ENCODE data around the gene SLC16A8. TPM values are rescaled to one million over a fixed set of nuclear protein-coding genes. Genes with fewer than 3 reads are reported as not detected.
A peak's percentile ranks its signal among the peaks of the same experiment; 100 is the strongest.
"Not testable (repeated sequence)": the region's sequence is repeated elsewhere in the genome, so short reads cannot be mapped to it uniquely, and the experiment has no call there.

SLC16A8 gene
- total RNA-seq, 1 experiment from 2014 or later = 1.1 TPM

DNA sequence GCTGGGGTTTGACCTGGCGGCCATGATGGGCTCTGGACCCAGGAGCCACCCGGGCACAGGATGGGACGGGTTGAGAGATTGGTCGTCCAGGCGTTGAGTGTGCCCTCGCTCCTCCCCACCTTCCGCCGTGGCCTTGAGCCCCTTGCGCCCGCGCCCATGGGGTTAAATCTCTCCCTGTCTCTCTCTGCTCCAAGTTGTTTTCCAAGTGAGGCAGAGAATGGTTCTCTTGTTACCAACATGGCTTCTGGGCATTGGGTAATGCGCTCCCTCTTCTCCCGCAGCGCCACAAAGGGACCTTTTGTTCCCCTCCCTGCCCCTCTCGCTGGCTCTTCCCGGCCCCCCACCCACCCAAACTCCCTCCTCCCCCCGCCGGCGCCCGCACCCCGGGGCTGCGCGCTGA lies 45.6 kb downstream of the SLC16A8 start:
- H2BK5ac ChIP-seq (ENCODE audit: insufficient read length, low read length) = no peak overlapping the region
- no peak overlapping the region for H4K91ac ChIP-seq (ENCODE audit: insufficient read length, low read depth, low read length)
- no peak overlapping the region for H2BK120ac ChIP-seq (ENCODE audit: low read depth, low read length, poor library complexity, severe bottlenecking)
- H2BK12ac ChIP-seq (ENCODE audit: insufficient read length, low read depth, low read length) = no peak overlapping the region
- H3K18ac ChIP-seq (ENCODE audit: insufficient read length, low read depth, low read length) = no peak overlapping the region
- no peak overlapping the region for H2BK15ac ChIP-seq (ENCODE audit: low read depth, low read length)
- H3K4ac ChIP-seq (ENCODE audit: low read depth, low read length) = no peak overlapping the region
- Mint-ChIP-seq H3K4me3 (no peak overlapping the region), H3K9me3 (no peaks in the 10 kb centered on the region), H3K27me3 (ENCODE audit: low read depth) (peaks cover 12% of the 10 kb centered on the region), H3K36me3 (ENCODE audit: insufficient read depth in 1 of 3, low read depth in 3 of 3) (no peaks in the 10 kb centered on the region), H3K27ac (no peak overlapping the region), H3K4me1 (peaks cover 13 to 35% of the 10 kb centered on the region in 2 experiments)
- H3T11ph ChIP-seq (ENCODE audit: low read length) = no peak overlapping the region
- H3K27ac ChIP-seq (ENCODE audit: insufficient read length, low read depth, low read length) = no peak overlapping the region
- TF ChIP-seq, protein P1, sequence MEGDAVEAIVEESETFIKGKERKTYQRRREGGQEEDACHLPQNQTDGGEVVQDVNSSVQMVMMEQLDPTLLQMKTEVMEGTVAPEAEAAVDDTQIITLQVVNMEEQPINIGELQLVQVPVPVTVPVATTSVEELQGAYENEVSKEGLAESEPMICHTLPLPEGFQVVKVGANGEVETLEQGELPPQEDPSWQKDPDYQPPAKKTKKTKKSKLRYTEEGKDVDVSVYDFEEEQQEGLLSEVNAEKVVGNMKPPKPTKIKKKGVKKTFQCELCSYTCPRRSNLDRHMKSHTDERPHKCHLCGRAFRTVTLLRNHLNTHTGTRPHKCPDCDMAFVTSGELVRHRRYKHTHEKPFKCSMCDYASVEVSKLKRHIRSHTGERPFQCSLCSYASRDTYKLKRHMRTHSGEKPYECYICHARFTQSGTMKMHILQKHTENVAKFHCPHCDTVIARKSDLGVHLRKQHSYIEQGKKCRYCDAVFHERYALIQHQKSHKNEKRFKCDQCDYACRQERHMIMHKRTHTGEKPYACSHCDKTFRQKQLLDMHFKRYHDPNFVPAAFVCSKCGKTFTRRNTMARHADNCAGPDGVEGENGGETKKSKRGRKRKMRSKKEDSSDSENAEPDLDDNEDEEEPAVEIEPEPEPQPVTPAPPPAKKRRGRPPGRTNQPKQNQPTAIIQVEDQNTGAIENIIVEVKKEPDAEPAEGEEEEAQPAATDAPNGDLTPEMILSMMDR (conservative IDR thresholded peaks at IDR 0.05) = no peak
- no peak overlapping the region for H4K8ac ChIP-seq (replicated peaks; ENCODE audit: insufficient read length, low read depth, low read length)
- DNase-seq = no peak
- WGBS (ENCODE audit: extremely low coverage, insufficient read length, low lambda C conversion rate) = no CpG with 5 or more reads among the region's 23 CpGs
- no peak overlapping the region for H3K9ac ChIP-seq (ENCODE audit: extremely low read depth, insufficient read length, low read length)
- peaks cover 4% of the 10 kb centered on the region; the same call in 1 of the 2 replicates for H3K4me1 ChIP-seq (ENCODE audit: insufficient read depth, low read length)
- H4K20me1 ChIP-seq (ENCODE audit: control insufficient read depth, insufficient read depth, insufficient read length) = no peaks in the 10 kb centered on the region
- H2AFZ ChIP-seq (ENCODE audit: low read length) = no peak overlapping the region
- H3K27me3 ChIP-seq (ENCODE audit: insufficient read depth, low read length) = no peaks in the 10 kb centered on the region
- H2BK20ac ChIP-seq (ENCODE audit: low read depth, low read length, poor library complexity, severe bottlenecking) = no peak overlapping the region
- no peak overlapping the region for H3K23ac ChIP-seq (ENCODE audit: insufficient read length, low read depth, low read length)
- H3K9me3 ChIP-seq (ENCODE audit: control insufficient read depth, low read depth, low read length) = no peaks in the 10 kb centered on the region
- no peak overlapping the region for H3K4me2 ChIP-seq (ENCODE audit: insufficient read depth, insufficient read length, low read length)
- no peak overlapping the region for H3K56ac ChIP-seq (ENCODE audit: insufficient read length, low read depth, low read length)
- H3K79me1 ChIP-seq (ENCODE audit: insufficient read depth, low read depth, low read length, poor library complexity, severe bottlenecking) = no peaks in the 10 kb centered on the region
- no peak overlapping the region for H3K14ac ChIP-seq (ENCODE audit: insufficient read depth, low read length)
- H3K23me2 ChIP-seq (ENCODE audit: insufficient read length, low read depth, low read length, poor library complexity, severe bottlenecking) = no peaks in the 10 kb centered on the region
- no peak overlapping the region for H2AK5ac ChIP-seq (ENCODE audit: insufficient read length, low read length)
- H4K5ac ChIP-seq (ENCODE audit: insufficient read length, low read depth, low read length) = no peak overlapping the region
- no peaks in the 10 kb centered on the region for H3K79me2 ChIP-seq (ENCODE audit: insufficient read depth, low read length)

DNA sequence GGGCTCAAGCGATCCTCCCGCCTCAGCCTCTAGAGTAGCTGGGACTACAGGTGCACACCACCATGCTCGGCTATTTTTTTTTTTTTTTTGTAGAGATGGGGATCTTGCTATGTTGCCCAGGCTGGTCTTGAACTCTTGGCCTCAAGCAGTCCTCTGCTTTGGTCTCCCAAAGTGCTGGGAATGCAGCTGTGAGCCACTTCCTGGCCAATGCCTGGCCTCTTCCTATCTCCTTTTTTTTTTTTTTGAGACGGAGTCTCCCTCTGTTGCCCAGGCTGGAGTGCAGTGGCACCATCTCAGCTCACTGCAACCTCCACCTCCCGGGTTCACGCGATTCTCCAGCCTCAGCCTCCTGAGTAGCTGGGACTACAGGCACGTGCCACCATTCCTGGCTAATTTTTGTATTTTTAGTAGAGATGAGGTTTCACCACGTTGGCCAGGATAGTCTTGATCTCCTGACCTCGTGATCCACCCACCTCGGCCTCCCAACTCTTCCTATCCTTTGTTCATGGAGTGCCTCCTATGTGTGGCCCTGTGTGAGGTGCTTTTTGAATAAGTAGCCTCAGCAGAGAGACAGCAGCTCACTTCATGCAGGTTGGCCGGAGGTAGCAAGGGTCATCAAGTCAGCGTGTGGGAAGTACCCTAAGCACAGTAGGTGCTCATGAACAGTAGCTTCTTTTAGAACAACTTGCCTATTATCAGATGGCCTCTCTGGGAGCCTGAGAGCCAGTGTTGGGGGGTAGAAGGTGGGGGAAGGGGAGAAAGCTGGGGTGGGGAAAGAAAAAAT lies 46.4 kb downstream of the SLC16A8 start:
- not testable (repeated sequence) for H3K9ac ChIP-seq (ENCODE audit: extremely low read depth, insufficient read length, low read length); H2AFZ ChIP-seq (ENCODE audit: low read length); H3K36me3 Mint-ChIP-seq (ENCODE audit: insufficient read depth in 1 of 3, low read depth in 3 of 3); H4K8ac ChIP-seq (replicated peaks; ENCODE audit: insufficient read length, low read depth, low read length); DNase-seq; H3K18ac ChIP-seq (ENCODE audit: insufficient read length, low read depth, low read length); H2AK5ac ChIP-seq (ENCODE audit: insufficient read length, low read length); H3K23me2 ChIP-seq (ENCODE audit: insufficient read length, low read depth, low read length, poor library complexity, severe bottlenecking); H3K23ac ChIP-seq (ENCODE audit: insufficient read length, low read depth, low read length); H3K14ac ChIP-seq (ENCODE audit: insufficient read depth, low read length); H3K4ac ChIP-seq (ENCODE audit: low read depth, low read length); H3K4me2 ChIP-seq (ENCODE audit: insufficient read depth, insufficient read length, low read length); H3K56ac ChIP-seq (ENCODE audit: insufficient read length, low read depth, low read length); H4K5ac ChIP-seq (ENCODE audit: insufficient read length, low read depth, low read length); H2BK12ac ChIP-seq (ENCODE audit: insufficient read length, low read depth, low read length); H3K4me3 Mint-ChIP-seq; H2BK5ac ChIP-seq (ENCODE audit: insufficient read length, low read length); H3K27ac ChIP-seq (ENCODE audit: insufficient read length, low read depth, low read length); H3T11ph ChIP-seq (ENCODE audit: low read length); H3K27me3 ChIP-seq (ENCODE audit: insufficient read depth, low read length); H4K91ac ChIP-seq (ENCODE audit: insufficient read length, low read depth, low read length); H4K20me1 ChIP-seq (ENCODE audit: control insufficient read depth, insufficient read depth, insufficient read length); H2BK120ac ChIP-seq (ENCODE audit: low read depth, low read length, poor library complexity, severe bottlenecking); H3K79me1 ChIP-seq (ENCODE audit: insufficient read depth, low read depth, low read length, poor library complexity, severe bottlenecking); H3K9me3 ChIP-seq (ENCODE audit: control insufficient read depth, low read depth, low read length); H2BK15ac ChIP-seq (ENCODE audit: low read depth, low read length); H2BK20ac ChIP-seq (ENCODE audit: low read depth, low read length, poor library complexity, severe bottlenecking); H3K4me1 ChIP-seq (ENCODE audit: insufficient read depth, low read length); H3K79me2 ChIP-seq (ENCODE audit: insufficient read depth, low read length); H3K9me3 Mint-ChIP-seq
- WGBS (ENCODE audit: extremely low coverage, insufficient read length, low lambda C conversion rate) = no CpG with 5 or more reads among the region's 13 CpGs
- Mint-ChIP-seq H3K4me1 (peaks cover 13 to 35% of the 10 kb centered on the region in 2 experiments), H3K27me3 (ENCODE audit: low read depth) (peaks cover 12% of the 10 kb centered on the region), H3K27ac (peak overlapping the region in 1 of 3 experiments; percentile 50; a peak in 1 of 7 replicates)
